BLaER1 treated with 17β-estradiol and CSF1 and Interleukin-3, amounts not matched to agents 10 nM and 100 nM (cell line): Measurements from ENCODE around the gene LARGE2.

Experiments used
- H3K27ac ChIP-seq, 11 experiments: shearing (Covaris generic); formaldehyde crosslinking; 2 replicates each; pipeline ENCODE4 v1.8.1; 2022
- H3K27me3 ChIP-seq, 11 experiments: shearing (Covaris generic); formaldehyde crosslinking; 2 replicates each; pipeline ENCODE4 v1.8.1; 2022
- H3K36me3 ChIP-seq, 11 experiments: shearing (Covaris generic); formaldehyde crosslinking; 2 replicates each; pipeline ENCODE4 v1.8.1; 2022
- H3K4me1 ChIP-seq, 10 experiments: shearing (Covaris generic); formaldehyde crosslinking; 2 replicates each; pipeline ENCODE4 v1.8.1; 2022
- H3K4me2 ChIP-seq, 11 experiments: shearing (Covaris generic); formaldehyde crosslinking; 2 replicates each; pipeline ENCODE4 v1.8.1; 2022
- H3K4me3 ChIP-seq, 10 experiments: shearing (Covaris generic); formaldehyde crosslinking; 2 replicates each; pipeline ENCODE4 v1.8.1; 2022
- H3K9ac ChIP-seq, 11 experiments: shearing (Covaris generic); formaldehyde crosslinking; 2 replicates each; pipeline ENCODE4 v1.8.1; 2022
- H3K9me3 ChIP-seq, 11 experiments: shearing (Covaris generic); formaldehyde crosslinking; replicated peaks in 1 of 11; 2 replicates each; pipeline ENCODE4 v1.8.1; 2022
- H4K20me1 ChIP-seq, 11 experiments: shearing (Covaris generic); formaldehyde crosslinking; 2 replicates each; pipeline ENCODE4 v1.8.1; 2022
- Cebpa-rat ChIP-seq, 11 experiments: shearing (Covaris generic); IDR thresholded peaks; 2 replicates each; pipeline ENCODE4 v1.8.1; 2022

Gene LARGE2

GRCh38 chr11:45933131-45933831 lies 10.8 kb downstream of the LARGE2 start:
- TF ChIP-seq Cebpa-rat (IDR thresholded peaks at IDR 0.05) = no peak
- Histone ChIP-seq H3K36me3 (peaks cover 16 to 57% (median 36%) of the 10 kb centered on the region in 11 experiments), H3K4me1 (peaks cover 74 to 83% (median 75%) of the 10 kb centered on the region in 10 experiments), H3K4me2 (peak overlapping the region; percentile 77 to 99 (median 95)), H3K9me3 (no peaks in the 10 kb centered on the region), H3K27me3 (peaks cover 0 to 26% (median 0%) of the 10 kb centered on the region in 11 experiments; a peak in 8 of 22 replicates), H3K27ac (peak overlapping the region in 7 of 11 experiments; percentile 31 to 67 (median 51); a peak in 13 of 22 replicates), H4K20me1 (peaks cover 0 to 88% (median 14%) of the 10 kb centered on the region in 11 experiments; a peak in 16 of 22 replicates), H3K9ac (peak overlapping the region in 9 of 11 experiments; percentile 1 to 62 (median 35); a peak in 16 of 22 replicates), H3K4me3 (peak overlapping the region in 8 of 10 experiments; percentile 9 to 61 (median 32); a peak in 14 of 20 replicates)

GRCh38 chr11:45933846-45934579 lies 11.6 kb downstream of the LARGE2 start:
- Histone ChIP-seq H3K36me3 (peaks cover 16 to 60% (median 37%) of the 10 kb centered on the region in 11 experiments), H3K9me3 (no peaks in the 10 kb centered on the region), H4K20me1 (peaks cover 0 to 89% (median 14%) of the 10 kb centered on the region in 11 experiments; a peak in 16 of 22 replicates), H3K9ac (peak overlapping the region in 10 of 11 experiments; percentile 1 to 62 (median 34); a peak in 15 of 22 replicates), H3K4me1 (peaks cover 72 to 83% (median 75%) of the 10 kb centered on the region in 10 experiments), H3K27ac (peak overlapping the region in 7 of 11 experiments; percentile 31 to 67 (median 51); a peak in 11 of 22 replicates), H3K4me2 (peak overlapping the region; percentile 77 to 99 (median 95)), H3K4me3 (peak overlapping the region in 7 of 10 experiments; percentile 10 to 61 (median 33); a peak in 11 of 20 replicates), H3K27me3 (peaks cover 0 to 26% (median 0%) of the 10 kb centered on the region in 11 experiments; a peak in 8 of 22 replicates)
- no peak for TF ChIP-seq Cebpa-rat (IDR thresholded peaks at IDR 0.05)

GRCh38 chr11:45934580-45935318 lies 12.3 kb downstream of the LARGE2 start:
- Histone ChIP-seq H3K27me3 (peaks cover 0 to 26% (median 0%) of the 10 kb centered on the region in 11 experiments; a peak in 8 of 22 replicates), H4K20me1 (peaks cover 0 to 91% (median 12%) of the 10 kb centered on the region in 11 experiments; a peak in 16 of 22 replicates), H3K4me2 (peak overlapping the region; percentile 77 to 99 (median 95)), H3K36me3 (peaks cover 16 to 60% (median 37%) of the 10 kb centered on the region in 11 experiments), H3K4me3 (no peak overlapping the region), H3K9me3 (no peaks in the 10 kb centered on the region), H3K27ac (no peak overlapping the region), H3K4me1 (peaks cover 67 to 81% (median 75%) of the 10 kb centered on the region in 10 experiments), H3K9ac (peak overlapping the region in 5 of 11 experiments; percentile 2 to 62 (median 40); a peak in 5 of 22 replicates)
- no peak for TF ChIP-seq Cebpa-rat (IDR thresholded peaks at IDR 0.05)

- H4K20me1 ChIP-seq = peaks cover 0 to 89% (median 7%) of the 10 kb centered on the region in 11 experiments; a peak in 15 of 22 replicates
- peaks cover 16 to 60% (median 37%) of the 10 kb centered on the region in 11 experiments for H3K36me3 ChIP-seq
- H3K4me3 ChIP-seq = no peak overlapping the region
- peaks cover 0 to 26% (median 0%) of the 10 kb centered on the region in 11 experiments; a peak in 8 of 22 replicates for H3K27me3 ChIP-seq
- H3K4me1 ChIP-seq = peaks cover 59 to 74% (median 69%) of the 10 kb centered on the region in 10 experiments
- H3K9me3 ChIP-seq = no peaks in the 10 kb centered on the region
- no peak for TF ChIP-seq Cebpa-rat (IDR thresholded peaks at IDR 0.05)
- peak overlapping the region in 10 of 11 experiments; percentile 77 to 99 (median 95); a peak in 19 of 22 replicates for H3K4me2 ChIP-seq
- H3K27ac ChIP-seq = no peak overlapping the region
- H3K9ac ChIP-seq = no peak overlapping the region
These were observed 13.1 kb downstream of the LARGE2 start for GRCh38 chr11:45935349-45936064.

- Histone ChIP-seq H3K36me3 (peaks cover 16 to 70% (median 39%) of the 10 kb centered on the region in 11 experiments), H3K4me1 (peaks cover 49 to 64% (median 58%) of the 10 kb centered on the region in 10 experiments), H3K27ac (no peak overlapping the region)
These were observed 14.1 kb downstream of the LARGE2 start for GRCh38 chr11:45936511-45937054.

GRCh38 chr11:45937916-45938315 lies 15.5 kb downstream of the LARGE2 start:
- Histone ChIP-seq H3K4me1 (peaks cover 35 to 50% (median 45%) of the 10 kb centered on the region in 10 experiments), H3K9me3 (no peaks in the 10 kb centered on the region), H3K4me2 (peak overlapping the region in 4 of 11 experiments; percentile 22 to 60 (median 57); a peak in 7 of 22 replicates), H3K4me3 (no peak overlapping the region), H3K27me3 (peaks cover 0 to 18% (median 0%) of the 10 kb centered on the region in 11 experiments; a peak in 8 of 22 replicates), H4K20me1 (peaks cover 0 to 81% (median 5%) of the 10 kb centered on the region in 11 experiments; a peak in 7 of 22 replicates), H3K36me3 (peaks cover 17 to 75% (median 44%) of the 10 kb centered on the region in 11 experiments), H3K27ac (no peak overlapping the region), H3K9ac (no peak overlapping the region)
- no peak for TF ChIP-seq Cebpa-rat (IDR thresholded peaks at IDR 0.05)

More at GRCh38 chr11:45936511-45937054, 14.1 kb downstream of the LARGE2 start:
- Histone ChIP-seq H3K4me2 (0 out of 22 replicates have a peak overlapping the region, but pooled peaks of 1 of the 11 experiments have one; percentile 8), H3K27me3 (peaks cover 0 to 26% (median 0%) of the 10 kb centered on the region in 11 experiments; a peak in 8 of 22 replicates), H3K9me3 (no peaks in the 10 kb centered on the region), H3K4me3 (no peak overlapping the region), H4K20me1 (peaks cover 0 to 85% (median 5%) of the 10 kb centered on the region in 11 experiments; a peak in 7 of 22 replicates), H3K9ac (no peak overlapping the region)
- TF ChIP-seq Cebpa-rat (IDR thresholded peaks at IDR 0.05) = no peak

- Histone ChIP-seq H3K36me3 (peaks cover 31 to 81% (median 59%) of the 10 kb centered on the region in 11 experiments), H3K9me3 (no peaks in the 10 kb centered on the region), H3K27me3 (peaks cover 0 to 5% (median 0%) of the 10 kb centered on the region in 11 experiments; a peak in 5 of 22 replicates), H3K4me2 (peak overlapping the region in 3 of 11 experiments; percentile 15 to 60 (median 19); a peak in 3 of 22 replicates), H3K4me1 (peaks cover 16 to 31% (median 25%) of the 10 kb centered on the region in 10 experiments), H3K9ac (no peak overlapping the region), H4K20me1 (peaks cover 0 to 80% (median 0%) of the 10 kb centered on the region in 11 experiments; a peak in 5 of 22 replicates), H3K27ac (no peak overlapping the region), H3K4me3 (no peak overlapping the region)
- no peak for TF ChIP-seq Cebpa-rat (IDR thresholded peaks at IDR 0.05)
These were observed 17.4 kb downstream of the LARGE2 start for GRCh38 chr11:45939836-45940235.
